ENCODE results near the gene KIAA0586. TPM values are rescaled to one million over a fixed set of nuclear protein-coding genes. Genes with fewer than 3 reads are reported as not detected.

KIAA0586 gene
- total and polyA plus RNA-seq, 8 donors: 1.7 to 39.1 (median 13.9) TPM

DNA sequence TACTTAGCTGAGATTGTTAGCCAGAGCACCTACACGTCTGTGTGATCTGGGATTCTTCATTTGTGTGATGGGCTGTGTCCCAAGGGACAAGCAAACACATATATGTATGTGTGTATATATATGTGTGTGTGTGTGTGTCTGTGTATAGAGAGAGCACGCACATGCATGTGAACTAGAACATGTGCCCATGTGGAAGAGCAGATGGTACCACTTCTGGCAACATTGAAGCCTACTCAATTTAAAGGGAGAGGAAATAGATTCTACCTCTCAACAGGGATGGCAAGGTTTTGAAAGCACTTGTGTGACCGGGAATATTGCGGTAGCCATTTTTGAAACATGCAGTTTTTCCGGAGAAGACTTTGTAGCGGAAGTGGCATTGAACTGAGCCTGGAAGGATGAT is 30.4 kb upstream of the KIAA0586 start:
- no peaks in the 10 kb centered on the region for H3K36me3 ChIP-seq
- no peaks in the 10 kb centered on the region for H3K9me3 ChIP-seq
- no peak overlapping the region for H3K4me3 ChIP-seq
- intact Hi-C loops (cut with DNase I; ENCODE audit: low total_unique reads): no loop called here
- WGBS, 5 donors: 93 to 95% (median 94%) methylated on average over 6 of the region's 6 CpGs
- H3K27ac ChIP-seq: no peak overlapping the region
- TF ChIP-seq POLR2A (IDR thresholded peaks at IDR 0.05): no peak
- TF ChIP-seq, protein P1, sequence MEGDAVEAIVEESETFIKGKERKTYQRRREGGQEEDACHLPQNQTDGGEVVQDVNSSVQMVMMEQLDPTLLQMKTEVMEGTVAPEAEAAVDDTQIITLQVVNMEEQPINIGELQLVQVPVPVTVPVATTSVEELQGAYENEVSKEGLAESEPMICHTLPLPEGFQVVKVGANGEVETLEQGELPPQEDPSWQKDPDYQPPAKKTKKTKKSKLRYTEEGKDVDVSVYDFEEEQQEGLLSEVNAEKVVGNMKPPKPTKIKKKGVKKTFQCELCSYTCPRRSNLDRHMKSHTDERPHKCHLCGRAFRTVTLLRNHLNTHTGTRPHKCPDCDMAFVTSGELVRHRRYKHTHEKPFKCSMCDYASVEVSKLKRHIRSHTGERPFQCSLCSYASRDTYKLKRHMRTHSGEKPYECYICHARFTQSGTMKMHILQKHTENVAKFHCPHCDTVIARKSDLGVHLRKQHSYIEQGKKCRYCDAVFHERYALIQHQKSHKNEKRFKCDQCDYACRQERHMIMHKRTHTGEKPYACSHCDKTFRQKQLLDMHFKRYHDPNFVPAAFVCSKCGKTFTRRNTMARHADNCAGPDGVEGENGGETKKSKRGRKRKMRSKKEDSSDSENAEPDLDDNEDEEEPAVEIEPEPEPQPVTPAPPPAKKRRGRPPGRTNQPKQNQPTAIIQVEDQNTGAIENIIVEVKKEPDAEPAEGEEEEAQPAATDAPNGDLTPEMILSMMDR (IDR thresholded peaks at IDR 0.05): no peak
- no peak for TF ChIP-seq EP300 (IDR thresholded peaks at IDR 0.05)
- no peak for TF ChIP-seq POLR2AphosphoS5 (IDR thresholded peaks at IDR 0.05)
- no peaks in the 10 kb centered on the region for H3K27me3 ChIP-seq
- peaks cover 6 to 21% (median 14%) of the 10 kb centered on the region in 4 donors for H3K4me1 ChIP-seq
- no peak for DNase-seq

DNA sequence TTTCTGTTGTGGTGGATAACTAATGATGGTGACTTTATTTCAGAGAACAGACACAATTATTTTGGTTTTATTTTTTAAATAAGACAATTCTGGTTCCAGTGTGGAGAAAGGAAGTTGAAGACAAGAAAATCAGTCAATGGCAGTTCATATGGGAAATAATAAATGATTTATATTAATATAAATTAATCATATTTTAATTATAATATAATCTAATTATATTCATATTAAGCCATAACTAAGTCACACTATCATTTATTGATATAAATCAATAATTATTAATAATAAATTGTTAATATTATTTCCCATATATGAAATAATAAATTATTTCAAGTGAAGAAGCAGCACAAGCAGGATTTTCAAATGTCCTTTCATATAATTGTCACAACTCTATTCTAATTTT is 29.0 kb upstream of the KIAA0586 start:
- no peak for TF ChIP-seq POLR2A (IDR thresholded peaks at IDR 0.05)
- TF ChIP-seq POLR2AphosphoS5 (IDR thresholded peaks at IDR 0.05): no peak
- TF ChIP-seq, protein P1 (IDR thresholded peaks at IDR 0.05): no peak
- TF ChIP-seq EP300 (IDR thresholded peaks at IDR 0.05): no peak
- no peaks in the 10 kb centered on the region for H3K27me3 ChIP-seq
- intact Hi-C loops (cut with DNase I; ENCODE audit: low total_unique reads): no loop called here
- no peaks in the 10 kb centered on the region for H3K9me3 ChIP-seq
- no peak overlapping the region for H3K4me3 ChIP-seq
- H3K4me1 ChIP-seq: peaks cover 6 to 21% (median 14%) of the 10 kb centered on the region in 4 donors
- DNase-seq: no peak
- no peaks in the 10 kb centered on the region for H3K36me3 ChIP-seq
- no peak overlapping the region for H3K27ac ChIP-seq

- H3K4me1 ChIP-seq: peaks cover 6 to 21% (median 14%) of the 10 kb centered on the region in 4 donors
- intact Hi-C loops (cut with DNase I; ENCODE audit: low total_unique reads): no loop called here
- H3K36me3 ChIP-seq: no peaks in the 10 kb centered on the region
- no peaks in the 10 kb centered on the region for H3K9me3 ChIP-seq
- no peak overlapping the region for H3K4me3 ChIP-seq
- no peak for DNase-seq
- no peaks in the 10 kb centered on the region for H3K27me3 ChIP-seq
- TF ChIP-seq EP300 (IDR thresholded peaks at IDR 0.05) (no peak), POLR2AphosphoS5 (IDR thresholded peaks at IDR 0.05) (no peak), POLR2A (IDR thresholded peaks at IDR 0.05) (no peak)
- TF ChIP-seq, protein P1 (IDR thresholded peaks at IDR 0.05): no peak
- WGBS, 5 donors: 94 to 97% (median 96%) methylated on average over 3 of the region's 3 CpGs
- no peak overlapping the region for H3K27ac ChIP-seq
Measured at GRCh38 chr14:58398895-58399294, 28.6 kb upstream of the KIAA0586 start.

DNA sequence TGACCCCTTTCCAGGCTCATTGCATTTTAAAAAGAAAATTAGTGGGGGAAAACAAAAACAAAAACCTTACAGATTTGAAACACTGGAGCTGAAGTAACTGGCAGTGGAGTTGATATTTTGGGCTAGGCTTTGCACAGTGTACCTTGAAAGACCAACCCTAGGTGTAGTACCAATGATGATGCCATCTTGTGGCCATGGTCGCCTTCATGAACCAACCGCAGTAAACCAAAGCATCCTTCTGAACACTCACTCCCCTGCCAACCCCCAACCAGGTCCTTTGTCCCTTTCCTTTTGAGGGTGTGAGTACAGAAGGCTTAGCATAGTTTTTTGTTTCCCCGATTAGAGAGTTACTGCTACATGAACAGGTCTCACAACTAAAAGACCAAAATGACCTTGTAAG is 25.9 kb upstream of the KIAA0586 start:
- intact Hi-C loops (cut with DNase I; ENCODE audit: low total_unique reads): no loop called here

More for the DNA sequence above, 25.9 kb upstream of the KIAA0586 start:
- Histone ChIP-seq H3K9me3 (no peaks in the 10 kb centered on the region), H3K36me3 (no peaks in the 10 kb centered on the region), H3K4me3 (no peak overlapping the region), H3K27me3 (no peaks in the 10 kb centered on the region), H3K27ac (no peak overlapping the region), H3K4me1 (peaks cover 0 to 7% (median 4%) of the 10 kb centered on the region in 4 donors)
- no peak for DNase-seq
- 82 to 91% (median 89%) methylated on average over 3 of the region's 3 CpGs for WGBS, 5 donors
- TF ChIP-seq, protein P1 (IDR thresholded peaks at IDR 0.05): no peak
- TF ChIP-seq POLR2A (IDR thresholded peaks at IDR 0.05) (no peak), POLR2AphosphoS5 (IDR thresholded peaks at IDR 0.05) (no peak), EP300 (IDR thresholded peaks at IDR 0.05) (no peak)
